HepG2 (cell line): ENCODE measurements around the gene RRAS.

Source experiments
- CTCF ChIP-seq: sonication (generic); formaldehyde crosslinking; IDR thresholded peaks from 2 replicates; pipeline ENCODE4 v1.5.0; 2020; ENCODE audit warnings: mild to moderate bottlenecking, missing genetic modification reagents, moderate library complexity
- EZH2 ChIP-seq: conservative IDR thresholded peaks from 2 replicates; pipeline ENCODE4 v1.6.1; 2012; ENCODE audit warnings: mild to moderate bottlenecking, low read depth, low read length, moderate library complexity
- HNF1A ChIP-seq, 2 experiments: sonication (generic) in 1 of 2; formaldehyde crosslinking in 1 of 2; IDR thresholded peaks; 2 replicates each; pipeline versions ENCODE4 v1.4.0 to v1.6.1; 2016 to 2020; ENCODE audit warnings: borderline replicate concordance in 1 of 2, low read depth in 1 of 2, mild to moderate bottlenecking in 1 of 2, missing genetic modification reagents in 1 of 2
- KLF13 ChIP-seq: sonication (generic); formaldehyde crosslinking; IDR thresholded peaks from 2 replicates; pipeline ENCODE4 v1.4.0; 2020; ENCODE audit warnings: mild to moderate bottlenecking, missing genetic modification reagents
- MXD4 ChIP-seq: IDR thresholded peaks from 2 replicates; pipeline ENCODE4 v1.6.1; 2016; ENCODE audit warnings: mild to moderate bottlenecking, missing biosample characterization, missing genetic modification reagents
- RXRA ChIP-seq: sonication (generic); formaldehyde crosslinking; IDR thresholded peaks from 2 replicates; pipeline ENCODE4 v1.5.1; 2020; ENCODE audit warnings: missing genetic modification reagents
- TAF15 ChIP-seq: fragments of 200-400 bp; formaldehyde crosslinking; IDR thresholded peaks from one replicate; pipeline ENCODE4 v1.6.1; 2018; ENCODE audit warnings: mild to moderate bottlenecking, low read depth, low read length; ENCODE audit not compliant: poor library complexity, severe bottlenecking
- TBX3 ChIP-seq: fragments of 450-650 bp; IDR thresholded peaks from 2 replicates; pipeline ENCODE4 v1.6.1; 2017; ENCODE audit warnings: antibody characterized with exemption, mild to moderate bottlenecking, inconsistent platforms, borderline replicate concordance
- ZBTB20 ChIP-seq: sonication (generic); formaldehyde crosslinking; IDR thresholded peaks from 2 replicates; pipeline ENCODE4 v1.8.1; 2023; ENCODE audit warnings: missing genetic modification reagents, low read depth, mild to moderate bottlenecking, borderline replicate concordance
- ZBTB7A ChIP-seq: sonication (generic); formaldehyde crosslinking; IDR thresholded peaks from 2 replicates; pipeline ENCODE4 v1.8.0; 2022; ENCODE audit warnings: mild to moderate bottlenecking, missing genetic modification reagents
- ZFP36 ChIP-seq: fragments of 150-350 bp; IDR thresholded peaks from 2 replicates; pipeline ENCODE4 v1.6.1; 2018; ENCODE audit warnings: borderline replicate concordance, low read length, low read depth; ENCODE audit not compliant: partially characterized antibody
- TF ChIP-seq, protein P1 (sequence below): IDR thresholded peaks from 2 replicates; pipeline ENCODE4 v1.6.1; 2012; ENCODE audit warnings: low read depth, low read length, improper control_type of control experiment

GRCh38 chr19:49626226-49626625 is 13.7 kb downstream of the RRAS start:
- TF ChIP-seq EZH2: no peak
- no peak for TF ChIP-seq HNF1A (IDR thresholded peaks at IDR 0.05; ENCODE audit: low read depth)
- TF ChIP-seq HNF1A (CRISPR knock-in tag; IDR thresholded peaks at IDR 0.05; ENCODE audit: borderline replicate concordance): no peak
- no peak for TF ChIP-seq ZFP36
- TF ChIP-seq CTCF (CRISPR knock-in tag): no peak
- TF ChIP-seq ZBTB7A (CRISPR knock-in tag): no peak
- TF ChIP-seq ZBTB20 (CRISPR knock-in tag): no peak
- no peak for TF ChIP-seq KLF13
- TF ChIP-seq, protein P1, sequence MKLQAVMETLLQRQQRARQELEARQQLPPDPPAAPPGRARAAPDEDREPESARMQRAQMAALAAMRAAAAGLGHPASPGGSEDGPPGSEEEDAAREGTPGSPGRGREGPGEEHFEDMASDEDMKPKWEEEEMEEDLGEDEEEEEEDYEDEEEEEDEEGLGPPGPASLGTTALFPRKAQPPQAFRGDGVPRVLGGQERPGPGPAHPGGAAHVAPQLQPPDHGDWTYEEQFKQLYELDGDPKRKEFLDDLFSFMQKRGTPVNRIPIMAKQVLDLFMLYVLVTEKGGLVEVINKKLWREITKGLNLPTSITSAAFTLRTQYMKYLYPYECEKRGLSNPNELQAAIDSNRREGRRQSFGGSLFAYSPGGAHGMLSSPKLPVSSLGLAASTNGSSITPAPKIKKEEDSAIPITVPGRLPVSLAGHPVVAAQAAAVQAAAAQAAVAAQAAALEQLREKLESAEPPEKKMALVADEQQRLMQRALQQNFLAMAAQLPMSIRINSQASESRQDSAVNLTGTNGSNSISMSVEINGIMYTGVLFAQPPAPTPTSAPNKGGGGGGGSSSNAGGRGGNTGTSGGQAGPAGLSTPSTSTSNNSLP: no peak
- TF ChIP-seq TBX3: no peak
- TF ChIP-seq MXD4 (CRISPR knock-in tag): no peak
- TF ChIP-seq RXRA: no peak
- no peak for TF ChIP-seq TAF15
